Nephron (organoid): ENCODE results near the gene KDSR.

ENCODE experiments used
- H3K27ac Mint-ChIP-seq, 3 experiments: 2 replicates each; pipeline ENCODE4 v1.8.0; 2020; ENCODE audit warnings: mixed read lengths in 3 of 3, mild to moderate bottlenecking in 2 of 3, moderate library complexity in 1 of 3
- H3K27me3 Mint-ChIP-seq: 2 replicates; pipeline ENCODE4 v1.8.0; 2021; ENCODE audit warnings: low read depth, mild to moderate bottlenecking, moderate library complexity, mixed read lengths
- H3K36me3 Mint-ChIP-seq: 2 replicates; pipeline ENCODE4 v1.8.0; 2020; ENCODE audit warnings: low read depth, mixed read lengths
- H3K4me1 Mint-ChIP-seq: 2 replicates; pipeline ENCODE4 v1.8.0; 2020; ENCODE audit warnings: mixed read lengths
- H3K4me3 Mint-ChIP-seq, 3 experiments: 2 replicates each; pipeline ENCODE4 v1.8.0; 2020; ENCODE audit warnings: mild to moderate bottlenecking in 3 of 3, mixed read lengths in 3 of 3, moderate library complexity in 2 of 3
- H3K9me3 Mint-ChIP-seq: 2 replicates; pipeline ENCODE4 v1.8.0; 2020; ENCODE audit warnings: mixed read lengths
- CTCF ChIP-seq, 3 experiments: fragments of 200-600 bp; sonication (generic); IDR thresholded peaks; one replicate each; pipeline ENCODE4 v1.5.0; 2021; ENCODE audit warnings: antibody characterized with exemption in 3 of 3; ENCODE audit not compliant: unreplicated experiment in 3 of 3

Gene KDSR

GRCh38 chr18:63290166-63290820, 76.7 kb downstream of the KDSR start:
- TF ChIP-seq CTCF (IDR thresholded peaks at IDR 0.05; ENCODE audit: unreplicated experiment in 3 of 3) = no peak
- Mint-ChIP-seq H3K4me1 (peaks cover 24% of the 10 kb centered on the region), H3K27ac (peak overlapping the region in 1 of 3 experiments; percentile 21), H3K4me3 (no peak overlapping the region), H3K9me3 (no peaks in the 10 kb centered on the region), H3K36me3 (peaks cover 4% of the 10 kb centered on the region), H3K27me3 (no peaks in the 10 kb centered on the region)

DNA sequence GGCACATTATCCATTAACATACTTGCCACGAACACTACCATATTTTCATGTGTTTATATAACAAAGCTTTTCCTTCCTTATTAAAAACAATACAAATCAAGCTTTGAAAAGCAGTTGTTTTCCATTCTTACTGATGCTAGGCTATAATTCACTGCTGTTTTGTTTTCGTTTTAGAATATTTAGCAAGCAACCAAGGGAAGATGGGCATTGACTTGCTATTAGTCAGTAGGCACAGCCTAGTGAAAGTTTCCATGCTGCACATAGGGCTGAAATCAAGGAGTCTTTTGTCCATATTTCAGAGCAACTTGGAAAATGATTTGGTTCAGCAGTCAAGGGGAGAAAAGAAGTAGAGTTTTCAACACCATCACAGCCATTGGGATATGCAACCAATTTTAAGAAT, 78.7 kb downstream of the KDSR start:
- Mint-ChIP-seq H3K9me3 (no peaks in the 10 kb centered on the region), H3K27ac (no peak overlapping the region)

DNA sequence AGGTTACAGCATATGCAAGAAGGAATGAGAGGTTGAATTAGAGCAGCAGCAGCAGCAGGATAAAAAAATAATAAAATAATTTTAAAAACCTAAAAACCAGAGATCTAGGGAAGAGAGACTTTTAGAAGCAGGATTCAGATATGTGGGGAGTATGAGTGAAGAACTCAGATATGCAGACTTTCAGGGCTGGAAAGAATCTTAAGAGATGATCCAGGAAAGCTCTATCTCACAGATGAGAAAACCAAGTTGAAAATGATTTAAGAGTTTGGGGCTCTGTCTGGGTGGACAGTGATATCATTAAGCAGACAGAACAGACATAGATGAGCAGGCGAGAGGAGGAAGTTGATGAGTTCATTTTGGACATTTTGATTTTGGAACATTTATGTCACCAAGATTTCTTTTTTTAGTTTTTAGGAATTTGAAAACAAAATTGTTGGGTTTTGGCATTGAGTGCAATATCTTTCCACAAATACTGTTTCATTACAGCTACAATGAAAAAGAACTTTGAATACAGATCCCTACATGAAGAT, 79.2 kb downstream of the KDSR start:
- no peak for TF ChIP-seq CTCF (IDR thresholded peaks at IDR 0.05; ENCODE audit: unreplicated experiment in 3 of 3)
- no peak overlapping the region for H3K4me3 Mint-ChIP-seq

More for the DNA sequence above, 78.7 kb downstream of the KDSR start:
- no peak for TF ChIP-seq CTCF (IDR thresholded peaks at IDR 0.05; ENCODE audit: unreplicated experiment in 3 of 3)
- peaks cover 22% of the 10 kb centered on the region for H3K4me1 Mint-ChIP-seq
- H3K27me3 Mint-ChIP-seq = no peaks in the 10 kb centered on the region
- H3K4me3 Mint-ChIP-seq = no peak overlapping the region
- peaks cover 4% of the 10 kb centered on the region for H3K36me3 Mint-ChIP-seq

DNA sequence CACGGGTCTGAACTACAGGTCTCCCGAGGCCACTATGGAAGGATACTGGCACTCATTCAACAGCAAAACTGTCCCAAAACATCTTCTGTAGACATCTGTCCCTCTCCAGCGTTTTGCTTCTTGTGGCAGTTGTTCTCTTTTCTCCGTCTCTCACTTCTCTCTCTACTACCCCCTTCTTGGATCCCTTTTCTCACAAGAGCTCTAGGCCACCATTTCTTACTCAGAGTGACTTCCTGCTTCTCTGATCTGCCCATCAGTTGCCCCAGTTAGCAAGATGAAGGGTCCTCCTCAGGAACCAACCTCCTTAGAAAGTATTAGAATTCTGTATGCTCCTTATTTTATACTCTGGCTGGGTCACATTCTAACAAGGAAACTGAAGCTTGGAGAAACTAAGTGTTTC, 80.1 kb downstream of the KDSR start:
- Mint-ChIP-seq H3K4me1 (peaks cover 10% of the 10 kb centered on the region), H3K36me3 (peaks cover 4% of the 10 kb centered on the region), H3K9me3 (no peaks in the 10 kb centered on the region), H3K4me3 (no peak overlapping the region), H3K27me3 (no peaks in the 10 kb centered on the region), H3K27ac (no peak overlapping the region)
- TF ChIP-seq CTCF (IDR thresholded peaks at IDR 0.05; ENCODE audit: unreplicated experiment in 3 of 3) = no peak

More for the DNA sequence above, 79.2 kb downstream of the KDSR start:
- H3K27me3 Mint-ChIP-seq = no peaks in the 10 kb centered on the region
- no peak overlapping the region for H3K27ac Mint-ChIP-seq
- H3K36me3 Mint-ChIP-seq = peaks cover 4% of the 10 kb centered on the region
- peaks cover 17% of the 10 kb centered on the region for H3K4me1 Mint-ChIP-seq
- no peaks in the 10 kb centered on the region for H3K9me3 Mint-ChIP-seq

DNA sequence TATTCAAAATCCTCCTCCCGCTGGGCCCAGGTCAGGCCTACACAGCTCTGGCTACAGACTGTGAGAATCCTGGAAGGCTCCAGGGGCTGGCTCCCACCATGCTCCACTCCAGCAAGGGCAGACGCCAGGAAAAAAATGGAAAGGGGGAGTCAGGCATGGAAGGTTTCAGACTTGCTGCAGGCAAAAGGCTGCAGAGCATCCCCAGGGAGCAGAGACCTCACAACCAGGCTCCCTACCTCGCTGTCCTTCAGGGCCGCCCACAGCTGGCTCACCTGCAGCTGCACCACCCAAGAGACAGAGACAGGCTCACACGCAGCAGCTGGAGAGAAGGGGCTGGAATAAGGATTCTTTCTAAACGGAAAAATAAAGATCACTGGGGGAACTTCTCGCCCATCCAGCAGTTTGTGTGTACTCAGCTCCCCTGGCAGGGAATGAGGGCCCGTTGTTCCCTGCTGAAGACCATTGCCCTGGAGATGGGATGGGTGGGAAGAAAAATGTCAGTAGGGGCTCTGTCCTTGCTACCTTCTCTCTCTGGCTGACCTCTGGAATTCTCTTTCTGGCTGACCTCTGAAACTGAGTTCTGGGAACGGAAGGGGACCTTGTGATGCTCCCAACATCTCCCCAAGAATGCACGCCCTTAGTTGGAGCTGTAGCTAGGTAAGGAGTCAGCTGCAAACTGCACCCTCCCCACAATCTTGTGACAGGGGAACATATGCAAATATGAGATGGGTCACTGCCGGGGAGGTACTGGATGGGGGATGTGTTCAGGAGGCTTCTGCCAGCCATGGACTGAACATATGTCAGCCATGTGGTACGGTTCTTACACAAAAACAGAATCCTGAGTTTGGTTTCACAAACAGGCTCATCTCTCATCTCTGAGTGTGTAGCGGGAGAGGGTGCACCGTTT, 81.9 kb downstream of the KDSR start:
- peaks cover 6% of the 10 kb centered on the region for H3K4me1 Mint-ChIP-seq
- no peaks in the 10 kb centered on the region for H3K9me3 Mint-ChIP-seq
- H3K36me3 Mint-ChIP-seq = peaks cover 13% of the 10 kb centered on the region
- no peak for TF ChIP-seq CTCF (IDR thresholded peaks at IDR 0.05; ENCODE audit: unreplicated experiment in 3 of 3)
- H3K4me3 Mint-ChIP-seq = no peak overlapping the region
- no peaks in the 10 kb centered on the region for H3K27me3 Mint-ChIP-seq
- H3K27ac Mint-ChIP-seq = no peak overlapping the region
